Measurements from ENCODE around the gene SIPA1L2. TPM values are rescaled to one million over a fixed set of nuclear protein-coding genes. Genes with fewer than 3 reads are reported as not detected.
"Not testable (repeated sequence)": the region's sequence is repeated elsewhere in the genome, so short reads cannot be mapped to it uniquely, and the experiment has no call there.

The SIPA1L2 gene
- total RNA-seq, 1 donor from 2014 or later, result 3.0 TPM

DNA sequence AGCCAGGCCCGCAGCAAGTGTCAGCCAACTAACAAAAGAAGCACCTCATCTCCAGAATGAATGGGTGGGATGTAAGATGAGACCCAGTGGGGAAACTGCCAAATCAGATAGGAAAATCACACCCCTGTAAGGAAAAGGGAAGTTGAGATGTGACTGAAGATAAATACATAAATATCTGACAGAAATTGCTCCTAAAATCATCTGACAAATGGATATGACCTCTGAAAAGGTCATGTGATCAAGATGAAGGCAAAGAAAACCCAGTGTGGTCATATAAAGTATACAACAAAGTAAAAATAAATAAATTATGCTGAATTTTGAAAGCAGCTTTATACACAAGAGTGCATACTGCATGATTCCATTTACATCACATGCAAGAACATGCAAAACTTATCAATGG lies 12.7 kb downstream of the SIPA1L2 start:
- DNase-seq (ENCODE audit: low read depth in 2 of 2), result no peak

GRCh38 chr1:232615306-232615800 lies 14.6 kb downstream of the SIPA1L2 start:
- DNase-seq (ENCODE audit: low read depth in 2 of 2), result no peak

DNA sequence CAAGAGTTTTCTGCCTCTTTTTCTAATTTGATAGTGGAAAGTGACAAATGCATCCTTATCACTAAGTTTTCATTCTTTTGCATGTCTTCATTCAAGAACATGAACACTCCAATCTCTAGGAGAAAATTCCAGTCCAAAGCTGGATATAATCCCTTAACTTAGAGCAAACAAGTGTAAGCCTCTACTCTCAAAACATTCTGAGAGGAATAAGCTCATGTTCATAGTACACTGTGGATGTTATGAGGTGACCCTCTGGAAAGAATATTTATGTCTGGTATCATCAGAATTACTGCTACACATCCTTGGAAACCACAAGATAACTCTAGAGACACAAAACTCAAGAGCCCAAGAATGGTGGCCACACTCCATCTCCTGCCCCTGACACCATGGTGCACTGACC lies 15.1 kb downstream of the SIPA1L2 start:
- no peak for DNase-seq (ENCODE audit: low read depth in 2 of 2)

DNA sequence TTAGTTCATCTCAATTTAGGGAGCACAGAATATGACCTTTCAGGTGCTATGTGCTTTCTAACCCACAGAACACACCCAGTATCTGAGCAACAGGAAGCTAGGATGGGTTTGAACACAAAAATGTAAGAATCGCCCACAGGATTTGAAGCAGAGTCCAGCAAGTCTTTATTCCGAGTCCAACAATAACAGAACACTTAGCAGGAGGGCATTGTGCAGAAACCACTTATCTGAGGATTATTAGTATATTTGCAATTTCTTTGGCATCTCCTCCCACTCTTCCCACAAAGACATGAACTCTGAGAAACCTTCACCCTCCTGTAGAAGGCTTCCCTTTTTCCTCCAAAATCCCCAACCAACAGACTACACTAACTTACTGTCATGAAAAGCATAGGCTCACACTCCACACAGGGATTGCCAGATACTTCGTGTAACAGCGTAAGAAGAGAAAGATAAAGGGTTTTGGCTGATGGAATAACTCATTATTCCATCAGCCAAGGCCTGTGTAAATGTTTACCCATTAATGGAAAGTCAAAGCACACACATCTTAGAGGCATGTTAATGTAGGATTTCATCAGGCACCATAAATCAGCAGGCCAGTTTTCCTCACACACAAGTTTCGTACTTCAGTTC lies 16.1 kb downstream of the SIPA1L2 start:
- no peak for DNase-seq (ENCODE audit: low read depth in 2 of 2)

DNA sequence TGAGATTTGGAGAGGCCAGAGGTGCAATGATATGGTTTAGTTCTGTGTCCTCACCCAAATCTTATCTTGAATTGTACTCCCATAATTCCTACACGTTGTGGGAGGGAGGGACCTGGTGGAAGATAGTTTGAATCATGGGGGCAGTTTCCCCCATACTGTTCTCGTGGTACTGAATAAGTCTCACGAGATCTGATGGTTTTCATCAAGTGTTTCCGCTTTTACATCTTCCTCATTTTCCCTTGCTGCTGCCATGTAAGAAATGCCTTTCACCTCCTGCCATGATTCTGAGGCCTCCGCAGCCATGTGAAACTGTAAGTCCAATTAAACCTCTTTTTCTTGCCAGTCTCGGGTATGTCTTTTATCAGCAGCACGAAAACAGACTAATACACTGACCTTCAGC lies 17.1 kb downstream of the SIPA1L2 start:
- not testable (repeated sequence) for DNase-seq (ENCODE audit: low read depth in 2 of 2)

GRCh38 chr1:232611834-232612233 lies 18.1 kb downstream of the SIPA1L2 start:
- no peak for DNase-seq (ENCODE audit: low read depth in 2 of 2)

DNA sequence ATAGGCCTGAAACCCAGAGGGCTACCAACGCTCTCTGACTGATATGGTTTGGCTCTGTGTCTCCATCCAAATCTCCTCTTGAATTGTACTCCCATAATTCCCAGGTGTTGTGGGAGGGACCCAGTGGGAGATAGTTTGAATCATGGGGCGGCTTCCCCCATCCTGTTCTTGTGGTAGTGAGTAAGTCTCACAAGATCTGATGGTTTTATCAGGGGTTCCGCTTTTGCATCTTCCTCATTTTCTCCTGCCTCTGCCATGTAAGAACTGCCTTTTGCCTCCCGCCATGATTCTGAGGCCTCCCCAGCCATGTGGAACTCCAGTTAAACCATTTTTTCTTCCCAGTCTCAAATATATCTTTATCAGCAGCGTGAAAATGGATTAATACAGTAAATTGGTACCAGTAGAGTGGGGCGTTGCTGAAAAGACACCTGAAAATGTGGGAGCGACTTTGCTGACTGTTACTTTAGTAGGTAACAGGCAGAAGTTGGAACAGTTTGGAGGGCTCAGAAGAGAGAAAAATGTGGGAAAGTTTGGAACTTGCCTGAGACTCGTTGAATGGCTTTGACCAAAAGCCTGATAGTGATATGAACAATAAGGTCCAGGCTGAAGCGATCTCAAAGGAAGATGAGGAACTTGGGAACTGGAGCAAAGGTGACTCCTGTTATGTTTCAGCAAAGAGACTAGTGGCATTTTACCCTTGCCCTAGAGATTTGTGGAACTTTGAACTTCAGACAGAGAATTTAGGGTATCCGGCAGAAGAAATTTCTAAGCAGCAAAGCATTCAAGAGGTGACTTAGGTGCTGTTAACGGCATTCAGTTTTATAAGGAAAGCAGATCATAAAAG lies 18.8 kb downstream of the SIPA1L2 start:
- not testable (repeated sequence) for DNase-seq (ENCODE audit: low read depth in 2 of 2)

DNA sequence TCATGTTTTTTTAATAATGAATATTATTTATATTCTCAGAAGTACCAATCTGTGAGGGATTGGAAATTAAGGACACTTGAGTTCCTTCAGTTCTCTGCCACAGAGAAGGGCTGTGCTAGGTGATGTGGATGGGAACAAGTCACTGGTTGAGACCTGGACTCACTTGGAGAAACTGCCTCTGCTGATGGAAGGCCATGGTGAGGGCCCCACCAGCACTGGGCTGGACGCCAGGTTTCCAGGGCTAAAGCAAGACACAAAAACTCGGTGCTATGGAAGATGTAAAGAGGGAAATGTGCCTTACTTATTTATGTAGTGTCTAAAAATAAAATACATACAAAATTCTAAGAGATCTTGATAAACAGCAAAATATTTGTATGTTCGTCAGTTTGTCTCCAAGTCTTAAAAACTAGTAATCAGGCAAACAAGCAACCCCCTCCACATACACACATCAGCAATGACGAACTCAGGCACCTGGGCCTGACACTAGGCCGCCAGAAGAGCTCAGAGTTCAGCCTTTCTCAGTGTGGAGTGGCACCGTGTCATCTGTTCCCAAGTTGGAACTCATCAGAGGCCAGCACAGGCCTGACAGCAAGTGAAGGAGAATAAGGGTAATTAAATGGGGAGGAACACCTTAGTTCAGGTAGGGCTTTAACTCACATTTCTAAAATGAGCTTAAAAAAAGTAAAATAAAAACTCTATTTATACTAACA lies 19.6 kb downstream of the SIPA1L2 start:
- DNase-seq (ENCODE audit: low read depth in 2 of 2), result no peak

GRCh38 chr1:232608427-232608826 lies 21.5 kb downstream of the SIPA1L2 start:
- DNase-seq (ENCODE audit: low read depth in 2 of 2), result no peak

DNA sequence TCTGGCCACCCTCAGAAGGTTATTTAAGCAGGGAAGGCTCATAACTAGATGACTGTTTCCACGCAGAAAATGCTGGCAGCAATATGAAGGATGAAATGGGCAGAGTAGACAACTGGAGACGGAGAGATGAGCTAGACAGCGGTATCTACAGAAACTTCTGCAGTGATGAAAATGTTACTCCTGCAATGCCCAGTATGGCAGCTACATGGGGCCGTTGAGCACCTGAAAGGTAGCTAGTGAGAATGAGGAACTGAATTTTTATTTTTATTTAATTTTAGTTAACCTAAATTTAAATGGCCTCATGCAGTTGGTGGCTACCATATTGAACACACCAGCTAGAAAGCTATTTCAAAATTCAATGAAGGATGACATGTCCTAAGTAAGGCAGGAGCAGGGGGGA lies 27.3 kb downstream of the SIPA1L2 start:
- DNase-seq (ENCODE audit: low read depth in 2 of 2), result no peak

DNA sequence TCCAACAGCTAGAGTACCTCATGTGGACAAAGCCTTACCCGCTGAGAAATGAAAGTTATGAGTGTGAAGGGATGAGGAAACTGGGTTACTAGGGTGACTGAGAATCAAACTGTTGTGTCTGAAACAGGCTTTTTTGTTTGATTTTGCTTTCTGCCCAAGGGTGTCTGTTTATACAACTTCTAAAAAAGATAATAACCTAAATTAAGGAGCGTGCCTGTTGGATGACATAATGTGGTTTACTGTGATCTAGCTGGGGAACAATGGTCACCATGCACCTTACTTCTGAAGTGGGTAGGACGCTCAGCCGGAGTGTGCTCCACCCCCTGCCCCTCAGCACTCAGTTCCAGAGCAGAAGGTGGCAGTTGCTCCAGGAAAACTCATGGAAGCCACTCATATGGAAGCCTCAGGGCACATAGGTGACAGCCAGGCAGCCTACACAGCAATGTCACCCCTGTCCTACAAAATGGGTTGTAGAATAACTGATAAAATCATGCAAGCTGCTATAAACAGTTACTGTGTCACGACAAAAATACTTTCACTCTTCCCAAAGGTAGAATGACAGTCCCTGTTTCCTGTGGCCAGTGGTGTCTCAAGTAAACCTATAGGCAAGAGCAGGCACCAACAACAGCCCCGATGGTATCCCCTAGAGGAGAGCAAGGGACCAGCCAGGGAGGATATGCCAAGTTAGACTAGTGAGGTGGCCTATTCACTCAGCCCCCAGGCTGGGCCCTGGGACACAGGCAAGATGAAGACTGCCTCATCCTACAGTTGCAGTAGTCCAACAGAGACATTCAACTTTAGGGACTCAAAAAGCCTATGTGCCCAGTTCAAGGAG lies 29.3 kb downstream of the SIPA1L2 start:
- peak in 1 of 2 donors; percentile 43 for DNase-seq (ENCODE audit: low read depth in 2 of 2)

- DNase-seq (ENCODE audit: low read depth in 2 of 2), result peak in 1 of 2 donors; percentile 36
Measured at GRCh38 chr1:232599178-232600041, 30.5 kb downstream of the SIPA1L2 start.

DNA sequence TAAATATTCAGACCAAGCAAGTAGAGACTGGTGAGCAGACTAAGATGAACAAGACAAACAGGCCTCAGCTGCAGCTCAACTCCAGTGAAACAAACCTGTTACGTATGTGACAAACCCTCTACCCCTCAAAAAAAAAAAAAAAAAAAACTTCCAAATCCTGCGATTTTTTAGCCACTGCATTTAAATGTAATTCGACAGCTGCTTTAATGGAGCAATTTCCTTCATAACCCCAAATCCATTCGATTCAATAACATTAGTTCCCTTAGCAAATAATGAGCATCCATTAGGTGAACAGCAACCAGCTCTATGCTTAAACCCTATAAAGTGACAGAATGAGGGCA lies 31.1 kb downstream of the SIPA1L2 start:
- DNase-seq (ENCODE audit: low read depth in 2 of 2), result no peak

DNA sequence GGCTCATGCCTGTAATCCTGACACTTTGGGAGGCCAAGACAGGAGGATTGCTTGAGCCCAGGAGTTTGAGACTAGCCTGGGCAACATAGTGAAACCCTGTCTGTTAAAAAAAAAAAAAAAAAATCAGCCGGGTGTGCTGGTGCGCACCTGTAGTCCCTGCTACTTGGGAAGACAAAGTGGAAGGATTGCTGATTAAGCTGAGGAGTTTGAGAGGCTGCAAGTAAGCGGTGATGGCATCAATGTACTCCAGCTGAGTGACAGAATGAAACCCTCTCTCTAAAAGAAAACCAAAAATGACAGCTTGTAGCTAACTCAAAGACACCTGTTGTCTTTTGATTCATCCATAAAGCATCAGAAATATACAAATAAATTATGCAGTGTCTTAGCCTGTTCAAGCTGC lies 31.8 kb downstream of the SIPA1L2 start:
- no peak for DNase-seq (ENCODE audit: low read depth in 2 of 2)

GRCh38 chr1:232597721-232598120 lies 32.2 kb downstream of the SIPA1L2 start:
- no peak for DNase-seq (ENCODE audit: low read depth in 2 of 2)

DNA sequence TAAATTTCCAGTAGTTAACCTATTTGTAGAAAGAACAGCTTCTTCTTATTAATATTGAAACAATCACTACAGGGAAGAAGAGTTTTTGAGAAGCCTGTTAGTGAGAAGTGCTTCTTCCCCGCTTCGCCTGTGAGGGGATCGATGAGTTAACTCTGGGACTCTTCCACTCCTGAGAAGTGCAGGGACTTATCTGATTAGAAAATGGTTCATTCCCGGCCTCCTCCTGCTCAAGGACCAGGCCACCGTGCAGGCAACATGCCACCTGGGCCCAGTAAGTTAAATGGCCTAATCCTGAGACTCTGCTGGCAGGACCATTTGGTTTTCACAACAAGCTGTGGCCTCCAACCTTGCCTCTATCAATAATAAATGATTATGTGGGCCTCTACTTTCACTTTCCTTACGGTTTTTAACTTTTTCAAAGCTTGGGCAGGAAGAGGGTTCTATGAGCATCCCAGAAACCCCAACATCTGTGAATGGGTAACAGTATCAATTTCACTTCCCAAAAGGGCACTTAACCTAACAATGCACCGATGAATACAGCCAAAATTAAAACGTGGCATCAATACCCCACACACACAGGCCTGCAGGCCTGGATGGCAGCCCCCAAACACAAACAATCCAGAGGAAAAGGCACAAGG lies 33.1 kb downstream of the SIPA1L2 start:
- DNase-seq (ENCODE audit: low read depth in 2 of 2), result no peak

DNA sequence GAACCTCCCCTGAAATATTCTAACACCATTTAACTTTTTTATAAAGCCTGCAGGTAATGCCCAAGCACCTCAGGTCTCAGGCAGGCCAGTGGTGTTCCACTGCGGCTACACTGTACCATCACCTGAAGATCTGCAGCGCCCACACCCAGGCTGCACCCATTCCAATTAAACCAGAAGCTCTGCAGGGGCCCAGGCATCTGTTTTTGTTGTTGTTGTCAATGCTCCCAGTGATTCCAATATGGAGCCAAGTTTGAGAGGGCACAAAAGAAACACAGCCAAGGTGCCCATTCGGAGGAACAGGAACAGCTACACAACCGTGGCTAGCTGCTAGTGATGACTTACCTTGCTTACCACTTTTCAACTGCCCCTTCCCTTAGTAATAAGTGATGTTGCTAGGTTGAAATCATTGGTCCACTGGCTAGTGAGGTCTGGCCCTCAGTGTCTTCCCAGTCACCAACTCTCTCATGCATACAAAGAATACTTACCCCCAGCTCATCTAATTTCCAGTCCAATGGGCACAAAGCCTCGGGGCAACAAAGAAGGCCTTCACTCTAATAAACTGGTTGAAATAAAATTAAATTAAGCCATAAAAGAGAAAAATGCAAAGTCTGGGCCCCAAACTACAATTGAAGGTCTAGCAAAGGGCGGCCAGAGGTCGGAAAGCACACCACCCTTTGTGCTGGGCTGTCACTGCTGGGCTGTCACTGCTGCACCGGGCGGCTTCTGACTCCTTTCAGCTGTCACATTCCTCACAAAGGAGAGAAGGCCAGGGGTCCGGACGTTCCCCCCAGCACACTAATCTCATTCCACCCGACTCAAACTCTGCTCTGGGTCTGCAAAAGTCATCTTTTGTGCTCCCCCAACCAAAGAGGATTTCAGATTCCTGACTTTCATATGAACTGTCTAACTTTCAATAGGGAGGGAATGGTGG lies 34.9 kb downstream of the SIPA1L2 start:
- no peak for DNase-seq (ENCODE audit: low read depth in 2 of 2)

GRCh38 chr1:232593717-232594502 lies 36.0 kb downstream of the SIPA1L2 start:
- no peak for DNase-seq (ENCODE audit: low read depth in 2 of 2)
